Lung (tissue), 12 donors: ENCODE data around the gene PRADC1. TPM values are rescaled to one million over a fixed set of nuclear protein-coding genes. Genes with fewer than 3 reads are reported as not detected.

Source experiments
- ATAC-seq: fragments of 200-7000 bp; cut with Tn5 transposase; one replicate; pipeline ENCODE4 v1.9.1; 2020; ENCODE audit warnings: moderate number of reproducible peaks; ENCODE audit not compliant: insufficient read depth, low FRiP score
- DNase-seq, 3 donors: peaks; one replicate each; pipeline ENCODE4 v3.0.0-alpha.2; 2013 to 2017
- H3K27ac ChIP-seq, 2 donors: one replicate each; pipeline ENCODE4 v1.5.1; 2013; ENCODE audit warnings: mild to moderate bottlenecking in 2 of 2, moderate library complexity in 2 of 2, control low read depth in 1 of 2, inconsistent platforms in 1 of 2, low read depth in 1 of 2, low read length in 1 of 2
- H3K27me3 ChIP-seq, 3 donors: one replicate each; pipeline ENCODE4 v1.5.1; 2013; ENCODE audit warnings: low read length in 2 of 3; ENCODE audit not compliant: control insufficient read depth in 3 of 3, insufficient read depth in 3 of 3
- H3K36me3 ChIP-seq, 4 donors: one replicate each; pipeline ENCODE4 v1.5.1; 2013; ENCODE audit warnings: low read length in 4 of 4, mild to moderate bottlenecking in 1 of 4, moderate library complexity in 1 of 4; ENCODE audit not compliant: control insufficient read depth in 4 of 4, insufficient read depth in 4 of 4
- H3K4me1 ChIP-seq, 5 donors: one replicate each; pipeline ENCODE4 v1.5.1; 2013; ENCODE audit warnings: low read length in 5 of 5, mild to moderate bottlenecking in 2 of 5, moderate library complexity in 1 of 5; ENCODE audit not compliant: control insufficient read depth in 5 of 5, insufficient read depth in 5 of 5
- H3K4me3 ChIP-seq: one replicate; pipeline ENCODE4 v1.5.1; 2013; ENCODE audit warnings: mild to moderate bottlenecking, control low read depth, moderate library complexity
- H3K9ac ChIP-seq, 2 donors: one replicate each; pipeline ENCODE4 v1.5.1; 2013; ENCODE audit warnings: low read length in 2 of 2, control low read depth in 1 of 2; ENCODE audit not compliant: insufficient read depth in 1 of 2
- H3K9me3 ChIP-seq, 4 donors: one replicate each; pipeline ENCODE4 v1.5.1; 2013; ENCODE audit warnings: low read length in 3 of 4, mild to moderate bottlenecking in 1 of 4, moderate library complexity in 1 of 4; ENCODE audit not compliant: control insufficient read depth in 4 of 4, insufficient read depth in 3 of 4
- CTCF ChIP-seq: IDR thresholded peaks from 2 replicates; pipeline ENCODE4 v1.5.1; 2012; ENCODE audit warnings: mild to moderate bottlenecking; ENCODE audit errors: control extremely low read depth, extremely low read depth
- WGBS, 2 donors: extraction: QIAGEN DNeasy Blood & Tissue Kit; methylation state at CpG; one replicate each; pipeline ENCODE4 v1.1.7; 2013; 5-methylcytosine and 5-hydroxymethylcytosine counted together
- polyA plus RNA-seq, 2 donors: library from polyadenylated mRNA; stranded (reverse); fragments of 200-250 nt; gene quantifications; one replicate each; pipeline ENCODE4 v1.2.1, GENCODE V29; 2013
- total RNA-seq, 2 donors: library from RNA; depleted of rRNA in 1 of 2; stranded (reverse); fragments of >200 nt in 1 of 2; gene quantifications; one replicate each; pipeline ENCODE4 v1.2.1, GENCODE V29; 2014 to 2021
- donor health status: control.
- donor health status: control.
- donor health status: Bipolar disorder and iron deficiency.
- donor health status: healthy.
- donor health status: DM: yes; HTN: yes; CAD: no.

PRADC1 gene
- total and polyA plus RNA-seq, 4 donors, result 4.4 to 20.7 (median 18.7) TPM

GRCh38 chr2:73255007-73255644 lies 22.1 kb upstream of the PRADC1 start:
- 67 to 78% methylated on average over 4 of the region's 4 CpGs for WGBS, 2 donors

GRCh38 chr2:73254343-73255006 lies 21.4 kb upstream of the PRADC1 start:
- no peaks in the 10 kb centered on the region for H3K27me3 ChIP-seq
- ATAC-seq (peak; percentile 28), DNase-seq (no peak)
- H3K4me3 ChIP-seq, result no peak overlapping the region
- H3K4me1 ChIP-seq, result no peaks in the 10 kb centered on the region
- no peak overlapping the region for H3K27ac ChIP-seq
- WGBS, 2 donors, result 90% methylated on average over 7 of the region's 7 CpGs
- no peak overlapping the region for H3K9ac ChIP-seq
- H3K9me3 ChIP-seq, result no peaks in the 10 kb centered on the region
- H3K36me3 ChIP-seq, result peaks cover 23 to 42% (median 39%) of the 10 kb centered on the region in 4 donors
- TF ChIP-seq CTCF, result no peak

More at GRCh38 chr2:73255007-73255644, 22.1 kb upstream of the PRADC1 start:
- Histone ChIP-seq H3K4me3 (no peak overlapping the region), H3K27me3 (no peaks in the 10 kb centered on the region), H3K4me1 (no peaks in the 10 kb centered on the region), H3K36me3 (peaks cover 16 to 35% (median 33%) of the 10 kb centered on the region in 4 donors), H3K9me3 (no peaks in the 10 kb centered on the region), H3K9ac (no peak overlapping the region), H3K27ac (no peak overlapping the region)
- ATAC-seq (no peak), DNase-seq (no peak)
- TF ChIP-seq CTCF, result no peak

GRCh38 chr2:73253901-73254300 lies 20.9 kb upstream of the PRADC1 start:
- H3K27ac ChIP-seq, result no peak overlapping the region
- WGBS, 2 donors, result 91 to 95% methylated on average over 3 of the region's 3 CpGs
- no peaks in the 10 kb centered on the region for H3K4me1 ChIP-seq
- TF ChIP-seq CTCF, result no peak
- ATAC-seq (no peak), DNase-seq (no peak)
- H3K36me3 ChIP-seq, result peaks cover 28 to 48% (median 43%) of the 10 kb centered on the region in 4 donors
- H3K27me3 ChIP-seq, result no peaks in the 10 kb centered on the region
- no peak overlapping the region for H3K9ac ChIP-seq
- H3K4me3 ChIP-seq, result no peak overlapping the region
- no peaks in the 10 kb centered on the region for H3K9me3 ChIP-seq
